Measurements from ENCODE around the gene EPS15. TPM values are rescaled to one million over a fixed set of nuclear protein-coding genes. Genes with fewer than 3 reads are reported as not detected.
"Not testable (repeated sequence)": the region's sequence is repeated elsewhere in the genome, so short reads cannot be mapped to it uniquely, and the experiment has no call there.

The EPS15 gene
- polyA plus RNA-seq, 5 donors, result 36.0 to 63.1 (median 54.0) TPM

DNA sequence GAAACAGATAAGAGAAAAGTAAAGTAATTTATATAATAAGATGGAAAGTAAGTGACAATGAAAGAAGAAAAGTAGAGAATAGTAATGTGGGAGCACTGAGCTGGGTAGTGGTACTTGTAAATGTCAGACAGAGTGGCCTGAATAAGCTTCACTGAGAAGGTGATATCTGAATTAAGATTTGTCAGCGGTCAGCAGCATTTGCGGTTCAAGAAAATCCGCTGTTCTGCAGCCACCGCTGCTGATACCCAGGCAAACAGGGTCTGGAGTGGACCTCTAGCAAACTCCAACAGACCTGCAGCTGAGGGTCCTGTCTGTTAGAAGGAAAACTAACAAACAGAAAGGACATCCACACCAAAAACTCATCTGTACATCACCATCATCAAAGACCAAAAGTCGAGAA lies 132.8 kb downstream of the EPS15 start:
- not testable (repeated sequence) for DNase-seq

DNA sequence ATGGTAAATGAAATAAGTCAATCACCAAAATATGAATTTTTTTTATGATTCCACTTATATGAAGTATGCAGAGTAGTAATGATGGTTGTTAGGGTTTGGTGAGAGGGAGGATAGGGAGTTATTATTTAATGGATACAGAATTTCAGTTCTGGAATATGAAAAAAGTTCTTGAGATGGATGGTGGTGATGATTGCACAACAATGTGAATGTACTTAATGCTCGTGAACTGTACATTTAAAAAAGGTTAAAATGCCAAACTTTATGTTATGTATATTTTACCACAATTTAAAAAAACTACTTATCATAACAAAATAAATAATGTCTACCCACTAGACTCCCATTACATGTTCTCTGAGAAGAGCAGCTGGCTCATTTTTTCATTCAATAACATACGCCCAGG lies 133.3 kb downstream of the EPS15 start:
- no peak for DNase-seq

GRCh38 chr1:51381964-51382363 lies 137.1 kb downstream of the EPS15 start:
- no peak for DNase-seq

DNA sequence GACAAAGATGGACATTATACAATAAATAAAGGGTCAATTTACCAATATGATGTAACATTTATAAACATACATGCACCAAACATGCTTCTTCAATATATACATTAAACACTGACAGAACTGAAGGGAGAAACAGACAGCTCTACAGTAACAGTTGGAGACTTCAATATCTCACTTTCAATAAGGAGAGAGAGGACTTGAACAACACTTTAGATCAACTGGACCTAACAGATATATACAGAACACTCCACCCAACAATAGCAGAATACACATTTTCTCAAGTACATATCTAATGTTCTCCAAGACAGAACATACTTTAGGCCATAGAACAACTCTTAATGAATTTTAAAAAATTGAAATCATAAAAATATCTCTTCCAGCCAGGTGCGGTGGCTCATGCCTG lies 138.1 kb downstream of the EPS15 start:
- DNase-seq, result no peak

GRCh38 chr1:51378871-51379270 lies 140.2 kb downstream of the EPS15 start:
- no peak for DNase-seq

- DNase-seq, result no peak
These were observed 145.2 kb downstream of the EPS15 start for GRCh38 chr1:51373898-51374297.

GRCh38 chr1:51372561-51372960 lies 146.5 kb downstream of the EPS15 start:
- DNase-seq, result no peak

- no peak for DNase-seq
These were observed 149.9 kb downstream of the EPS15 start for GRCh38 chr1:51369171-51369570.

DNA sequence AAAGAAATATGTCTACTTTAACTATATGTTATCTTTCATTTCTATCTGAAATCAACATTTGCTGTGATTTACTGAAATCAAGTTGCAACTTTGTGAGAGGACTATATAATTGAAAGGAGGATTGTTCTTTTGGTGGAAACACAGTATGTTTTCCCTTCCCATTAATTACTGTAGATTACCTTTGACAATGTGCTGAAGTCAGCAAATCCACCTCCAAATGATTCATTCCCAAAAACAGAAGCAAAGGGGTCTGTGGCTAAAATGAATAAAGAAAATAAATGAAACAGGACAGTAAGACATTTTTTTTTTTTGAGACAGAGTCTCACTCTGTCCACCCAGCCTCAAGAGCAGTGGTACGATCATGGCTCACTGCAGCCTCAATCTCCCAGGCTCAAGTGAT lies 153.3 kb downstream of the EPS15 start:
- no peak for DNase-seq

- DNase-seq, result no peak
These were observed 159.2 kb downstream of the EPS15 start for GRCh38 chr1:51359879-51360278.

DNA sequence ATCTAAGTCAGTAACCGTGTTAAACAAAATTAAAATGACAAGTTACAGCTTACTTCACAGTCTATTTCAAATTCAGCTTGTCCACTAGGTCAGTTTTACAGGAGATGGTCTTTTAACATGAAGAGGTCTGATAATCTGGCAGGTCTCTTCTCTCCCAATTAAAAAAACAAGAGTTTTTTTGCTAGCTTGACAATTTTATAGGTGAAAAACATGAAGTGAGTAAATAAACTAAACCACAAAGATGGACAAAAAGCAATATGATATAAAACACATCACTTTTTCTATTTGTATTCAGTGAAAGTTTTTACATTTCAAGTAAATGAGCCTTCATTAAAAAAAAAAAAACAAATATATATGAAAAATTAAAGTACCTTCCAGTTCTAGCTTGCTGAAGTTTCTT lies 163.7 kb downstream of the EPS15 start:
- DNase-seq, result no peak

DNA sequence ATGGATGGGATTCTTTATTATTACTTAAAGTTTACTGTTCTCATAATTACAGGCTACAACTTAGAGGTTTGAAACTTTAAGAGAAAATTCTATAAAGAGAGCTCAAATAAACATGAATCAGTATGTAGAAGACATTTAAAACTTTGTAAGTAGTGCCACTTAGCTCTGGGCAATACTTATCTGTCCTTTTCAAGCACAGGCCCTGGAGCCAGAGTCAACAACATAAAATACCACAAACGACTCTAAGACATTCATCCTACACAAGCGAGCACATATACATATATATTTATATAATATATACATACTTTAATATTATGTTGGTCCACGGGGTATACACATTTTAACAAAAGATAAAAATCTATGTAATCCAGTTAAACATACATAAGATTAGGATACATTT lies 164.7 kb downstream of the EPS15 start:
- DNase-seq, result no peak

- no peak for DNase-seq
These were observed 167.2 kb downstream of the EPS15 start for GRCh38 chr1:51351907-51352306.

GRCh38 chr1:51349862-51350261 lies 169.2 kb downstream of the EPS15 start:
- no peak for DNase-seq

- DNase-seq, result no peak
These were observed 170.9 kb downstream of the EPS15 start for GRCh38 chr1:51348147-51348527.

GRCh38 chr1:51347398-51348146 lies 171.5 kb downstream of the EPS15 start:
- no peak for DNase-seq

DNA sequence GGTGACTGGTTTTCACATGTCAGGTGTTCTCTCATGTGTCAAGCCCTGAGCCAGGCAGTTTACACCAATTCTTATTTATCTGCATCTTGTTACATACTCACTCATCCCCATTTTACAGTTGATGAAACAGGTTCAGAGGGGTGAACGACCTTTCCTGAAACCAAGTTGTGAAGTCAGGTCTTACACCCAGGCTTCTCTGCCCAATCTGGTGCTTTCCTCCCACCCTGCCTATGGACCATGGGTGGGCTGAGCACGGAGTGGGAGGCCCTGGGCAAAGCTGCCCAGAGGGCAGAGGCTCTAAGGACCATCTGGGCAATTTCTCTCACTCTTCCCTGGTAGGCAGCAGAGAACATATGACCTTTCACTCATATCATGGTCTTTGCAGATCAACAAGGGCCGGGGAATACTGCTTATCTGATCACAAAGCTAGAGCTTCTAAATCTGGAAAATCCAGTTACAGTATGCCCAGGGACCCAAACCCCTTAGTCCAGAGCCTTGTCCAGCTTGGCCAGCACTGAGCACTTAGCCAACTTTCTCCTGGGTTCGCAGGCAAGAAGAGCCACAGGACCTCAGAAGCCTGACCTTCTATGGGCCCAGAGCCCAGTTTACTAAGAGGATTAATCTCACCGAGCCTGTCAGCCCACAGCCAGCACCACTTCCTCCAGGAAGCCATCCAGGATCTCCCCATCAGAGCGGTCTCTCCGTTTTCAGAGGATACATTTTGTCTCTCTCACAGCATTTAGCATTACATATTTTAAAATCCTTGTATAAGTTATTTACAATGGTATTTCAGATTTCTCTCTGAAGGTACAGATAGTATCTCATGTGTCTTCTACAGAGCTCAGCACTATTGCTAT lies 172.8 kb downstream of the EPS15 start:
- no peak for DNase-seq

DNA sequence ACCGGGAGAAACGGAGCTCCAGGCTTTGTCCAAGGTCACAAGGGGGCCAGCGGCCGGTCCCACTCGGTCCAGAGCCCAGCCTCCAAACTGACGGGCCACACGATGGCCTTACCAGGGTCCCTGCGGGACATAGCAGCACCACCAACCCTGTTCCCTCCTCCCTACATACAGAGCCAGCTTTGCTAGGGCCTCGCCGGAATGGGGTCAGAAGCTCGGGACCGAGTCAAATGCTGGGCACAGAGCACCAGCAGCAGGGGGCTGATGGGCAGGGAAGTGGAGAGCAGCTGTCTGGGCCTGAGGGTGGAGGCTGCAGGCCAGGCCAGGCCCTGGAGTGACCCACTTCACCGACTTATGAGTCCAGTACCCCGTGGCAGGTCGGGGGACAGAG lies 173.8 kb downstream of the EPS15 start:
- DNase-seq, result no peak

GRCh38 chr1:51344602-51345299 lies 174.3 kb downstream of the EPS15 start:
- DNase-seq, result no peak

DNA sequence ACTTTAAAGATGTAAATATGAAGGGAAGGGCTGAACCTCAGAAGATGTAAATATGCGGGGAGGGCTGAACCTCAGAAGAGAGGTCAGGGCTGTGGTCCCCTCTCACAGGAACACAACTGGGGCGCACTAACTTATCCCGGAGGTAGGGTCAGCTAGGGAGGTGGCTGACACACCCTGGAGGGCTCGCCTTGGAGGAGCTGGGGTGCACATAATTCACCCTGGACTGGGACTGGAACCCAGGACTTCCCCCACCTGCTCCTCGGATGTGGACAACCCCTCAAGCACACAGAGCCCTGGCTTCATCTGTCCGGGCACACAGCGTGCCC lies 174.8 kb downstream of the EPS15 start:
- DNase-seq, result no peak

DNA sequence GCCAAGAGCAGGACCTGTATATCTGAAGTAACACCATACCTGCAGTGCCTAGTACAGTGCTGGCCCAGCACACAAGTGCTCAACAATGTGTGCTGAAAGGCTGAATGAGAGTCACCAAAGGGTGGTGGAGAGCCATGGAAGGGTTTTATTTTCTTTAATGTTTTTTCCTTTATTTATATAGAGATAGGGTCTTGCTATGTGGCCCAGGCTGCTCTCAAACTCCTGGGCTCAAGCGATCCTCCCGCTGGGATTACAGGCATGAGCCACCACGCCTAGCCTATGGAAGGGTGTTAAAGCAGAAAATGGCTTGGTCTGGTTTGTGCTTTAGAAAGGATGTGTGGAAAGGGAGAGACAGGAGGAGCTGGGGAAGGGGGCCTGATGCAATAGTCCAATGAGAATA lies 175.4 kb downstream of the EPS15 start:
- no peak for DNase-seq

DNA sequence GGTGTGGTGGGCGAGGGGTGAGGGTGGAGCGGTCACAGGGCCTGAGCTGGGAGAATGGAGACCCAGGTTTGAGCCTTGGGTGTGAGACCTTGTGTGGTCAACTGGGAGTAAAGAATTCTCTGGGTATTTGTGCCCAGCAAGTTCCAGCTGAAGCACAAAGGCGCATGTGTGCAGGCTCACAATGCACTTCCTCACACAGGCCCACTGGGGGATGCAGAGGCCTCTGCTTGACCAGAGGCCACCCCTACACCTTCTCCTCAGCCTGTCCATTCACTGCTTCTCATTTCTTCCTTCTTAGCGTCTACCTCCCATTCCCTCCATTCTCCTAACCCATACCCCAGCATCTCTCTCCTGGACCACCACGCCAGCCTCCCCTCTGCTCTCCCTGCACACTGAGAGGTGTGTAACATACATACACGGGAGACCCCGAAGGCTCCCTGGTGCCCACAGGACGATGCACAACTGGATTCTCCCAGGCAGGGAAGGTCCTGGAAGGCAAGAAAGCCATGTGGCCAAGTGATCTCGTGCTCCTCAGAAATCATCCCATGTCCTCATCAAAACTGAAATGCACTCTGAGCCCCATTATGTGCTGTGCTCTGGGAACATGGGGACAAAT lies 176.4 kb downstream of the EPS15 start:
- DNase-seq, result no peak

All from right lung (tissue), 5 donors.